Choroid plexus epithelial cell (primary cell): ENCODE measurements around the gene DPP6.

Experiments
- DNase-seq: peaks from one replicate; pipeline ENCODE4 v3.0.0-alpha.2; 2010; ENCODE audit warnings: low read depth
- H3K4me3 ChIP-seq: 2 replicates; pipeline ENCODE4 v1.5.1; 2011; ENCODE audit warnings: low read depth, mild to moderate bottlenecking, control low read depth, low read length, moderate library complexity
- TF ChIP-seq, protein P1 (sequence below): conservative IDR thresholded peaks from 2 replicates; pipeline ENCODE4 v1.5.1; 2011; ENCODE audit warnings: low read depth, mild to moderate bottlenecking, control low read depth, inconsistent platforms, low read length, moderate library complexity

Gene DPP6

DNA sequence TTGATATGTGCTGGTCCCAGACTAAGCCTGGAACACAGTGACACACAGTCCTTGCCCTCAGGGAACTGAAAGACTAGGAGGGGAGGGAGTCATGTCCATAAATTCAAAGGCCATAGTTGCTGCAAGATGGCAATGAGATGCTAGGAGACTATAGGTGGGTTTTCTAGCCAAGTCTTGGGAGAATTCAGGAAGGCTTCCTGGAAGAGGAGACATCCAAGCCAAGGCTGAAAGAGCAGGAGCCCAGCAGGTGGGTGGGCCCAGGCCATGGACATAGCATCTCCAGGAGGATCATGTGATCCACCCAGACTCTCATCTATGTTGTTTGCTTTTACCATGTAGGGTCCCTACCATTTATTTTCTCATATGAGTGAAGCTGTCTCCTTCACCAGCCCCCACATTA lies 335.1 kb downstream of the DPP6 start:
- H3K4me3 ChIP-seq, result no peak overlapping the region
- no peak for DNase-seq
- TF ChIP-seq, protein P1, sequence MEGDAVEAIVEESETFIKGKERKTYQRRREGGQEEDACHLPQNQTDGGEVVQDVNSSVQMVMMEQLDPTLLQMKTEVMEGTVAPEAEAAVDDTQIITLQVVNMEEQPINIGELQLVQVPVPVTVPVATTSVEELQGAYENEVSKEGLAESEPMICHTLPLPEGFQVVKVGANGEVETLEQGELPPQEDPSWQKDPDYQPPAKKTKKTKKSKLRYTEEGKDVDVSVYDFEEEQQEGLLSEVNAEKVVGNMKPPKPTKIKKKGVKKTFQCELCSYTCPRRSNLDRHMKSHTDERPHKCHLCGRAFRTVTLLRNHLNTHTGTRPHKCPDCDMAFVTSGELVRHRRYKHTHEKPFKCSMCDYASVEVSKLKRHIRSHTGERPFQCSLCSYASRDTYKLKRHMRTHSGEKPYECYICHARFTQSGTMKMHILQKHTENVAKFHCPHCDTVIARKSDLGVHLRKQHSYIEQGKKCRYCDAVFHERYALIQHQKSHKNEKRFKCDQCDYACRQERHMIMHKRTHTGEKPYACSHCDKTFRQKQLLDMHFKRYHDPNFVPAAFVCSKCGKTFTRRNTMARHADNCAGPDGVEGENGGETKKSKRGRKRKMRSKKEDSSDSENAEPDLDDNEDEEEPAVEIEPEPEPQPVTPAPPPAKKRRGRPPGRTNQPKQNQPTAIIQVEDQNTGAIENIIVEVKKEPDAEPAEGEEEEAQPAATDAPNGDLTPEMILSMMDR, result no peak

DNA sequence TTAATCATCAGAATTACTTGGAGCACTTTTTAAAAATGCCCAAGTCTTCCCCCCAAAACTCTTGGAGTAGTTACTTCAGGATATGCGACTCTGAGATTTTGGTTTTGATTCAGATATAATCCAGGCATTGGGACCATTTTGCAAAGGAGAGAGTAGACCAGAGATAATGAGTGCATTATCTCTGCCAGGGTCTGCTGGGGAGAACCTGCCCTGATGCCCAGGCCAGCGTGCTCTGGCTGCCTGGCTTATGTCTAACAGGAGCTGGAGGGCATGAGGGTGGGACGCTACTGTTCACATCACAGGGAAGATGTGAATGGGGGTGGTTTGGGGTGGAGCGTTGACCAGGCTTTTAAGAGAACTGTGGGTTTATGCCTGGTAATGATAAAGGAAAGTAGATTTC lies 336.2 kb downstream of the DPP6 start:
- TF ChIP-seq, protein P1, result no peak
- DNase-seq, result no peak
- H3K4me3 ChIP-seq, result no peak overlapping the region

DNA sequence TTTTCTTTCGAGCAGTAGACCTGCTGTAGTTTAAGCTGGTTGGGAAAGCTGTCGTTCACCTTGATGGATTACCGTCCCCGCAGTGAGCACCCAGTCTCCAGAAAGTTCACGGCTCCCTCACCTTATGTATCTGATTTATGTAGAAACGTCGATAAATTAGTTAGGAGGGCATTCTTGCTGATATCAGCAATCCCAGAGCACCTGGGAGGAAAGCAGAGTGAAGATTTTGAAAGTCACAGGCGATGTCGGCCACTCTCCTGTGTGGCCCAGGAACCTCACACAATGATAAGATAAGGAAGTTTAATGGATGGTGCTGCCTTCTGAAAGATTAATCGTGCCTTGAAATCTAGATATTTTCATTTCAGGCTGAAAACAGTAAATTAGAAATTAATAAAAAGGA lies 336.8 kb downstream of the DPP6 start:
- no peak for DNase-seq
- no peak overlapping the region for H3K4me3 ChIP-seq
- TF ChIP-seq, protein P1, result no peak

DNA sequence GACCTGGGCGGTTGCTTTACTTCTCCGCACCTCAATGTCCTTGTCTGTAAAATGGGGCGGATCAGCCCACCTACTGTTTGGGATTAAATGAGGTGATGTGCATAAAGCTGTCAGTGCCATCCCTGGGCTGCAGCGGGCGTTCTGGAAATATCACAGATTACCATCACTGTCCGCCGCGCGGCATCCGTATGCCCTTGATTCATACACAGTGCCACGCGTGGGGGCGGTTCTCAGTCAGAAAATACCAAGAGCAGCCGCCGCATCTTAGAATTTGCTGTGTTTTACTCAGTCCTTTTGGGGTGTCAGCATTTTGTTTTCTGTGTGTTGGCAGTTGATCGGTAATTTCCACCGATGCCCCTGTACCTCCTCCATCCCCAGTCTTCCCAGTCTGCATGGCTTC lies 338.8 kb downstream of the DPP6 start:
- TF ChIP-seq, protein P1, result no peak
- H3K4me3 ChIP-seq, result no peak overlapping the region
- DNase-seq, result no peak

DNA sequence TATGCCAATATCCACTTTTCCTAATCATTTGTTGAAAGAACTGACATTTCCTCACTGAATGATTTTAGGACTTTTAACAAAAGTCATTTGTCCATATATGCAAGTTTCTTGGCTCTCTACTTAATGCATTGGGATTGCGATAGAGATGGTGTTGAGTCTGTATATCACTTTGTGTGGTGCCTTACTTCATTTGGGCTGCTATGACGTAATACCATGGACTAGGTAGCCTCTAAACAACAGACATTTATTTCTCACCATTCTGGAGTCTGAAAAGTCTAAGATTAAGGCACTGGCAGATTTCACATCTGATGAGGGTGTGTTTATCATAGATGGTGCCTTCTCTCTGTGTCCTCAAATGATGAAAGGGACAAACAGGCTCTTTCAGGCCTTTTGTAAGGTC lies 342.6 kb downstream of the DPP6 start:
- TF ChIP-seq, protein P1, result no peak
- DNase-seq, result no peak
- H3K4me3 ChIP-seq, result no peak overlapping the region

DNA sequence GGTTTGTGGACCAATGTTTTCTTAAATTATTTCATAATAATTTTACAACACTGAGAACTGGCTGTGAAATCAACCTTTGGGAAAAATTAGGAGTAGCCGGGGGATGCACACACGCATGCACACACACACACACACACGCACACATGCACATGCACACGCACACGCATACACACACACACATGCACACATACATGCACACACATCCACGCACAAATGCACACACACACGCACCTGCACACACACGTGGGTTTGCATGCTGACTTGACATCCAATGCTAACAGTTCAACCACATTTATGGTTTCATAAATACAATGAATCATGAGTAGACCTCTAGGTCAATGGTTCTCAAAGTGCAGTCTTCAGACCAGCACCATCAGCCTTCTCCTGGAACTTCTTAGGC lies 354.1 kb downstream of the DPP6 start:
- no peak overlapping the region for H3K4me3 ChIP-seq
- TF ChIP-seq, protein P1, result no peak
- DNase-seq, result no peak

DNA sequence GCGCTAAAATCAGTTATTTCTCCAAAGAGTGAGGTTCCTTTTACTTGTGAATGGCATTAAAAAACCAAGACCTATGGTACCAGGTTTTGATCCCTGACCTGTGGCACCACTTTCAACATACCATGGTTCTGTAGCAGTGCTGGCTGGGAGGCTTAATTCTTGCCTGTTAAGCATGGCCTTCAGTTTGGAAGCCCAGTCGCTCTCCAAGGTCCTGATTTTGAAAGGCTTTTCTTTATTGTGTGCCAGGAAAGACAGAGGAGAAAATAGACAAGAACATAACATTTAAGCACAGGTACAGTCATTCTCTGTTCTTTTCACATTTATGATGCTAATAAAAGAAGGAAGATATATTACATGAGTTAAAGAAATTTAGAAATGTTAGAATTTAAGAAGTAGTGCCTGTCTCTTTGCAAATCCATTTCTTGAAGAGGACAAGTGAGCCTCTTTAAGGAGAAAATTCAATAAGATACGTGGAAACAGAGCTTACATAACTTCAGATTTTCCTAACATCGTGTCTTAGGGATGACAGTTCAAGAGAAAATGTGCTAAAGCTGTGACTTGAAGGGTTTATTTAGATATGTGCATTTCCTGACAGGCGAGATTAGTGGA lies 357.6 kb downstream of the DPP6 start:
- TF ChIP-seq, protein P1, result no peak
- no peak overlapping the region for H3K4me3 ChIP-seq

More for the DNA sequence above, 357.6 kb downstream of the DPP6 start:
- DNase-seq, result peak; percentile 12
